ENCODE data around the gene NRG3. TPM values are rescaled to one million over a fixed set of nuclear protein-coding genes. Genes with fewer than 3 reads are reported as not detected.
A peak's percentile ranks its signal among the peaks of the same experiment; 100 is the strongest.

Gene NRG3
- total and polyA plus RNA-seq, 2 donors (not counting 1 experiment from before 2014, with no cell fraction given): not detected

DNA sequence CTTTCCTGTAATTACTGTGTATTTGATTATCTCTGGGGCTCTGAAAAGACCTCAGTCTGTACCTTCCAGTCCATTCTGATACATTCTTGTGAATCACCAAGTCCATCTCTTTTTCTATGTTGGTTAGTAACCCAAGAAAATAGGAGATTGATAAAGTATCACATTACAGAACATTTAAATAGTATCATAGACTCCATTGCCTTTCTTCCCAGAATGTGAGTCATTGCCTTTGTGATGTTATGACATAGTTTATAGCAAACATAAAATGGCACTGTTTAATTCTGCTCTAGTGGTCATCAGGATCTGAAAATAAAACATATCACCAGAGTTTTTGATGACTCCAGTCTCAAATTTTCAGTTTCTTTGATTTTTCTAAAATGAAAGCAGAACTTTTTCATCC, 78.4 kb downstream of the NRG3 start:
- H2AFZ ChIP-seq (ENCODE audit: low read length): no peak overlapping the region

DNA sequence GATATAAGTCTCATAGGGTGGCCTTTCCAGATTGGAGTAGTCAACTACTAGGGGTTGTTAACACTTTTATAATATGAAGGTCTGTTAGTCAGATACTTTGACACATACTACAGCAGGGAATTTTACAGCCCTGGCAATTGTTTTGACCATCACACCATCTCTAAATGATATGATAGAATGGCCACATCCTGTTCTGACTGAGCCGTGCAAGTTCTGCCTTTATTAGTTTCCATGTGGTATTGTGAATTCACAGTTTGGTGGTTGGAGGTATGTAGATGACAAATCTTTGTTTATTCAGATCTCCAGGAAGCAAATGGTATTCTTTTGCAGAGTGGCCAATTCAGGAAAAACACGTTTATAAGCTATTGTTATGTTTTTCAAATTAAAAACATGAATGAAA, 83.0 kb downstream of the NRG3 start:
- Histone ChIP-seq H3K4me2 (ENCODE audit: extremely low read depth, insufficient read depth, low read length) (no peak overlapping the region), H3K27me3 (ENCODE audit: control insufficient read depth, insufficient read depth, low read length) (no peaks in the 10 kb centered on the region), H3K27ac (ENCODE audit: insufficient read depth, low read length) (no peak overlapping the region), H3K79me2 (ENCODE audit: control insufficient read depth, insufficient read depth, low read length) (no peaks in the 10 kb centered on the region), H3K4me3 (replicated peaks in 1 of 4; ENCODE audit: control extremely low read depth in 1 of 4, insufficient read depth in 1 of 4, low read depth in 3 of 4, low read length in 4 of 4) (no peak overlapping the region), H3K9me3 (ENCODE audit: control insufficient read depth, insufficient read depth, low read depth, low read length) (no peaks in the 10 kb centered on the region), H4K20me1 (ENCODE audit: control insufficient read depth, extremely low read depth, insufficient read depth, low read length) (no peaks in the 10 kb centered on the region), H3K36me3 (ENCODE audit: control insufficient read depth, insufficient read depth, low read length) (no peaks in the 10 kb centered on the region), H3K9ac (ENCODE audit: insufficient read depth, low read length) (no peak overlapping the region), H3K4me1 (ENCODE audit: control insufficient read depth, extremely low read depth, insufficient read depth, low read length) (no peaks in the 10 kb centered on the region), H2AFZ (ENCODE audit: low read length) (no peak overlapping the region)
- TF ChIP-seq, protein P1, sequence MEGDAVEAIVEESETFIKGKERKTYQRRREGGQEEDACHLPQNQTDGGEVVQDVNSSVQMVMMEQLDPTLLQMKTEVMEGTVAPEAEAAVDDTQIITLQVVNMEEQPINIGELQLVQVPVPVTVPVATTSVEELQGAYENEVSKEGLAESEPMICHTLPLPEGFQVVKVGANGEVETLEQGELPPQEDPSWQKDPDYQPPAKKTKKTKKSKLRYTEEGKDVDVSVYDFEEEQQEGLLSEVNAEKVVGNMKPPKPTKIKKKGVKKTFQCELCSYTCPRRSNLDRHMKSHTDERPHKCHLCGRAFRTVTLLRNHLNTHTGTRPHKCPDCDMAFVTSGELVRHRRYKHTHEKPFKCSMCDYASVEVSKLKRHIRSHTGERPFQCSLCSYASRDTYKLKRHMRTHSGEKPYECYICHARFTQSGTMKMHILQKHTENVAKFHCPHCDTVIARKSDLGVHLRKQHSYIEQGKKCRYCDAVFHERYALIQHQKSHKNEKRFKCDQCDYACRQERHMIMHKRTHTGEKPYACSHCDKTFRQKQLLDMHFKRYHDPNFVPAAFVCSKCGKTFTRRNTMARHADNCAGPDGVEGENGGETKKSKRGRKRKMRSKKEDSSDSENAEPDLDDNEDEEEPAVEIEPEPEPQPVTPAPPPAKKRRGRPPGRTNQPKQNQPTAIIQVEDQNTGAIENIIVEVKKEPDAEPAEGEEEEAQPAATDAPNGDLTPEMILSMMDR (conservative IDR thresholded peaks at IDR 0.05 in 1 of 2, IDR thresholded peaks at IDR 0.05 in 1 of 2; ENCODE audit: low read depth in 1 of 2, low read length in 2 of 2): no peak
- no peak for TF ChIP-seq EZH2 (IDR thresholded peaks at IDR 0.05; ENCODE audit: low read length, missing control alignments)
- DNase-seq (ENCODE audit: low read depth in 2 of 2): peak in 1 of 2 donors; percentile 39

More for the DNA sequence above, 78.4 kb downstream of the NRG3 start:
- H3K9ac ChIP-seq (ENCODE audit: insufficient read depth, low read length): no peak overlapping the region
- no peaks in the 10 kb centered on the region for H3K4me1 ChIP-seq (ENCODE audit: control insufficient read depth, extremely low read depth, insufficient read depth, low read length)
- no peaks in the 10 kb centered on the region for H3K27me3 ChIP-seq (ENCODE audit: control insufficient read depth, insufficient read depth, low read length)
- no peaks in the 10 kb centered on the region for H3K79me2 ChIP-seq (ENCODE audit: control insufficient read depth, insufficient read depth, low read length)
- H3K4me2 ChIP-seq (ENCODE audit: extremely low read depth, insufficient read depth, low read length): no peak overlapping the region
- H4K20me1 ChIP-seq (ENCODE audit: control insufficient read depth, extremely low read depth, insufficient read depth, low read length): no peaks in the 10 kb centered on the region
- H3K36me3 ChIP-seq (ENCODE audit: control insufficient read depth, insufficient read depth, low read length): no peaks in the 10 kb centered on the region
- peak in 1 of 2 donors; percentile 27 for DNase-seq (ENCODE audit: low read depth in 2 of 2)
- H3K4me3 ChIP-seq (replicated peaks in 1 of 4; ENCODE audit: control extremely low read depth in 1 of 4, insufficient read depth in 1 of 4, low read depth in 3 of 4, low read length in 4 of 4): no peak overlapping the region
- no peaks in the 10 kb centered on the region for H3K9me3 ChIP-seq (ENCODE audit: control insufficient read depth, insufficient read depth, low read depth, low read length)
- no peak overlapping the region for H3K27ac ChIP-seq (ENCODE audit: insufficient read depth, low read length)
- no peak for TF ChIP-seq EZH2 (IDR thresholded peaks at IDR 0.05; ENCODE audit: low read length, missing control alignments)
- TF ChIP-seq, protein P1 (conservative IDR thresholded peaks at IDR 0.05 in 1 of 2, IDR thresholded peaks at IDR 0.05 in 1 of 2; ENCODE audit: low read depth in 1 of 2, low read length in 2 of 2): no peak

DNA sequence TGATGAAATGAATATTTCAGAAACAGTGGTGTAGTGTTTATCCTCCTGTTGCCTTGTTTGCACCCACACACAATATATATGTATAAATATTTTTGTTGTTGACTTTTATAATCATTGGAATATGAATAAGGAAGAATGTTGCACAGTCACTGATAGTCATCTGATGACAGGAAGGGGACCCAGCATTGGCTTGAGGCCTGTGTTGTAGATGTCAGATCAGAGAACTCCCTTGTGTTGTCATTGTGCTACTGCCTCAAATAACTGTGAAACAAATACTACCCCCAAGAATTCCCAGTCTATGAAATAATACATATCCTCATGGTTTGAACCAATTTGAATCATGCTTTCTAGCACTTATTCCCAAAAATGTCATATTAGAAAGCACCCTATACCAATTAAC, 84.0 kb downstream of the NRG3 start:
- Histone ChIP-seq H3K4me1 (ENCODE audit: control insufficient read depth, extremely low read depth, insufficient read depth, low read length) (no peaks in the 10 kb centered on the region), H3K4me3 (replicated peaks in 1 of 4; ENCODE audit: control extremely low read depth in 1 of 4, insufficient read depth in 1 of 4, low read depth in 3 of 4, low read length in 4 of 4) (no peak overlapping the region), H3K27me3 (ENCODE audit: control insufficient read depth, insufficient read depth, low read length) (no peaks in the 10 kb centered on the region), H3K36me3 (ENCODE audit: control insufficient read depth, insufficient read depth, low read length) (no peaks in the 10 kb centered on the region), H3K27ac (ENCODE audit: insufficient read depth, low read length) (no peak overlapping the region), H4K20me1 (ENCODE audit: control insufficient read depth, extremely low read depth, insufficient read depth, low read length) (no peaks in the 10 kb centered on the region), H3K9ac (ENCODE audit: insufficient read depth, low read length) (no peak overlapping the region), H2AFZ (ENCODE audit: low read length) (no peak overlapping the region), H3K79me2 (ENCODE audit: control insufficient read depth, insufficient read depth, low read length) (no peaks in the 10 kb centered on the region), H3K4me2 (ENCODE audit: extremely low read depth, insufficient read depth, low read length) (no peak overlapping the region), H3K9me3 (ENCODE audit: control insufficient read depth, insufficient read depth, low read depth, low read length) (no peaks in the 10 kb centered on the region)
- DNase-seq (ENCODE audit: low read depth in 2 of 2): no peak
- TF ChIP-seq, protein P1 (conservative IDR thresholded peaks at IDR 0.05 in 1 of 2, IDR thresholded peaks at IDR 0.05 in 1 of 2; ENCODE audit: low read depth in 1 of 2, low read length in 2 of 2): no peak
- no peak for TF ChIP-seq EZH2 (IDR thresholded peaks at IDR 0.05; ENCODE audit: low read length, missing control alignments)

Measured in fibroblast of lung (primary cell).